ENCODE measurements around the gene ITFG2.

DNA sequence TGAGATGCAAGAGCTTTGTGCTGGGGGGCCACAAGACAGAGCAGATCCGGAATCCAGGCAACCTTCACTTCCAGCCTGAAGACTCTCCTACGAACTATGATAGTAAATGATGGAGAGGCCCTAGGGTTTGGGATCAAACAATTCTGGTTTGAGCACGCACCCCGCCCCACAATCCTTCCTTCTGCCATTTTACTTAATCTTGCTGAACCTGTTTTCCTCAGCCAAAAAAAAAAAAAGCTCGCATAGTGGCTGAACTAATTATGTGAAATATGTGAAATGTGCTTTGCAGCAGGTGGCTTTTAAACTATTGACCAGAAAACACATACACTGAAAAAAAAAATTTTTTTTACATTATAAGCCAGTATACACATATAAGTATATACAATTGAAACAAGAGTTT is 667 bp upstream of the ITFG2 start:
- no peak for TF ChIP-seq EZH2 (IDR thresholded peaks at IDR 0.05)
- no peak for TF ChIP-seq POLR2AphosphoS5 (IDR thresholded peaks at IDR 0.05; ENCODE audit: borderline replicate concordance, low read depth, low read length)

Data from SK-N-MC (cell line).